ENCODE measurements around the gene SRSF6.
"Not testable (repeated sequence)": the region's sequence is repeated elsewhere in the genome, so short reads cannot be mapped to it uniquely, and the experiment has no call there.

Gene SRSF6

GRCh38 chr20:43457640-43458421, at the start of gene SRSF6:
Gene SRSF6 (plus strand): TSS chr20:43457896. CDS start chr20:43458034, 138 bp downstream.
- TF ChIP-seq, protein P1, sequence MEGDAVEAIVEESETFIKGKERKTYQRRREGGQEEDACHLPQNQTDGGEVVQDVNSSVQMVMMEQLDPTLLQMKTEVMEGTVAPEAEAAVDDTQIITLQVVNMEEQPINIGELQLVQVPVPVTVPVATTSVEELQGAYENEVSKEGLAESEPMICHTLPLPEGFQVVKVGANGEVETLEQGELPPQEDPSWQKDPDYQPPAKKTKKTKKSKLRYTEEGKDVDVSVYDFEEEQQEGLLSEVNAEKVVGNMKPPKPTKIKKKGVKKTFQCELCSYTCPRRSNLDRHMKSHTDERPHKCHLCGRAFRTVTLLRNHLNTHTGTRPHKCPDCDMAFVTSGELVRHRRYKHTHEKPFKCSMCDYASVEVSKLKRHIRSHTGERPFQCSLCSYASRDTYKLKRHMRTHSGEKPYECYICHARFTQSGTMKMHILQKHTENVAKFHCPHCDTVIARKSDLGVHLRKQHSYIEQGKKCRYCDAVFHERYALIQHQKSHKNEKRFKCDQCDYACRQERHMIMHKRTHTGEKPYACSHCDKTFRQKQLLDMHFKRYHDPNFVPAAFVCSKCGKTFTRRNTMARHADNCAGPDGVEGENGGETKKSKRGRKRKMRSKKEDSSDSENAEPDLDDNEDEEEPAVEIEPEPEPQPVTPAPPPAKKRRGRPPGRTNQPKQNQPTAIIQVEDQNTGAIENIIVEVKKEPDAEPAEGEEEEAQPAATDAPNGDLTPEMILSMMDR (IDR thresholded peaks at IDR 0.05; ENCODE audit: extremely low read depth, missing control alignments): no peak
- peak; percentile 93 for DNase-seq (ENCODE audit: low spot score)

DNA sequence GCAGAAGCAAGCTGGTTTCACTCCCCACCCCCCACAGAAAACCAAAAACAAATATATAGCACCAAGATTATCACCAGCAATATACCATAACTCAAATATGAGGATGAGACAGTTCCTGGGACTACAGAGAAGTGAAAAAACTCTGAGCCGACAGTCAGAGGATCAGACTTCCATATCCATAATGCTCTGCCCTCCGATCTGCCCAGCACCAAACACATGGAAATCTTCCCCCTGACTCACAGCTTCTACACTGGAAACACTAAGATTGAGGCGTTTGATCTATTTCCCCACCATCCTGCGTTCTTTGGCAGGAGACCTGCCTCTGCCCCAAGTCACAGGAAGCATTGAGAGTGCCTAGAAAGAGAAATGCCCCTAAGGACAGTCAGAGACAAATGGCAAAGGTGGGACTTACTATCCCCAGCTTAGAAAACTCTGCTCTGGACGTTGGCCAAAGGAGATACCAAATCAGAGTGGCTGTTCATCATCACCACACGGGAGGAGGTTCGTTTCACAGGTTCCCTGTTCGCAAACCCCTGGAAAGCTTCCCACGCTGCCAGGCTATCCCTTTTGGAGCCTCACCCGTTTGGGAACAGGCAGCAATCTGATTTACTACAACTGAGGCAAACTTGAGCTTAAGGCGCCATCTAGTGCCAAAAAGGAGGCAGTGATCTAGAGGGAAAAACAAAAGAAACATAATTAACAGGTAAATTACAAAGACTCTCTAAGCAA, 48.7 kb upstream of the SRSF6 start:
- DNase-seq (ENCODE audit: low spot score): no peak
- TF ChIP-seq, protein P1 (IDR thresholded peaks at IDR 0.05; ENCODE audit: extremely low read depth, missing control alignments): peak; percentile 72

- TF ChIP-seq, protein P1 (IDR thresholded peaks at IDR 0.05; ENCODE audit: extremely low read depth, missing control alignments): no peak
- no peak for DNase-seq (ENCODE audit: low spot score)
These were observed 48.2 kb upstream of the SRSF6 start for GRCh38 chr20:43409577-43409913.

DNA sequence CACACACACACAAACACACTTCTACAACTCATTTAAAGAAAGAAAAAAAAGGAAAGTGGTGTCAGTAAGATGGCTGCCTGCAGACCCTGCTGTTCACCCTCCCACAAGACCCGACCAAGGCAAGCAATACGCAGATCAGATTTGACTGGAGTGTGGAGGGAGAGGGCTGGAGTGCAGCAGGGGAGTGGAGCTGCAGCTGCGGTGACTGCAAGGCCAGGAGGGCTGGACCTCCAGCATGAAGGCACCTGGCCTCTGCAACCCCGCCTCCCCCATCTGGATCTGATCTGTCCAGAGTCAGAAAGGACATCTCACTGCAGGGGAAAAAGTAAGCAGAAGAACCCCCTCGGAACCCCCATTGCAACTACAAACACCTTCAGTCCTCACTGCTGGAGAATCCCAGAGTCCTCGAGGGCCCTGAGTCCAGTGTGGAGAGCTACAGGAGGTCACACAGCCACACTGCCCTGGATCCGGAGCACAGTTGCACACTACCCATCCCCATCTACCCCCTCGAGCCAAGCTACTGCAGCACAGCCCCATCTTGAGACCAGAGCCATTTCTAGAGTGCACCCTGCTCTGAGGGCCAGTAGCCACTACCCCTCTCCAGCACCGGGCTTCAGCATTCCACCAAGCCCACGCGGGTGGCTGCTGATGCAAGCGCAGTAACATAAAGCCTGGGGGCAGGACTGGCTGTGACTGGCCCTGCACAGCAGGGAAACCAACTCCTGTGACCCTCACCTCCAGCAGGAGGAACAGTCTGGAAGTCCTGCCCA, 41.9 kb upstream of the SRSF6 start:
- no peak for DNase-seq (ENCODE audit: low spot score)
- TF ChIP-seq, protein P1 (IDR thresholded peaks at IDR 0.05; ENCODE audit: extremely low read depth, missing control alignments): no peak

GRCh38 chr20:43416591-43417228, 41.0 kb upstream of the SRSF6 start:
- TF ChIP-seq, protein P1 (IDR thresholded peaks at IDR 0.05; ENCODE audit: extremely low read depth, missing control alignments): no peak
- DNase-seq (ENCODE audit: low spot score): no peak

DNA sequence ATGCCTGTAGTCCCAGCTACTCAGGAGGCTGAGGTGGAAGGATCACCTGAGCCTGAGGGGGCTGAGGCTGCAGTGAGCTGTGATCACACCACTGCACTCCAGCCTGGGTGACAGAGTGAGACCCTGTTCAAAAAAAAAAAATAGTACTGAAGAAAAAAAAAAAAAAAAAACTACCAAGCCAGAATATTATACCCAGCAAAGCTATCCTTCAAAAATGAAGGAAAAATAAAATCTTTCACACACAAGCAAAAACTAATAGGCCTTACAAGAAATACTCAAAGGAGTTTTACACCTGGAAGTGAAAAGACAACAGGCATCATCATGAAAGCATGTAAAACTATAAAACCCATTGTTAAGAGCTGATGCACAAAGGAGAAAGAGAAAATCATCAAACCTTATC, 37.5 kb upstream of the SRSF6 start:
- DNase-seq (ENCODE audit: low spot score): no peak
- TF ChIP-seq, protein P1 (IDR thresholded peaks at IDR 0.05; ENCODE audit: extremely low read depth, missing control alignments): no peak

GRCh38 chr20:43420913-43421312, 36.8 kb upstream of the SRSF6 start:
- DNase-seq (ENCODE audit: low spot score): not testable (repeated sequence)

All from GM20000 (cell line).